K562 (cell line): ENCODE measurements around the gene SLFNL1. TPM values are rescaled to one million over a fixed set of nuclear protein-coding genes. Genes with fewer than 3 reads are reported as not detected.

Source experiments
- CHD2 ChIP-seq: IDR thresholded peaks from 2 replicates; pipeline ENCODE4 v1.6.1; 2011; ENCODE audit warnings: low read depth, low read length
- PCBP2 ChIP-seq: fragments of 200-400 bp; formaldehyde crosslinking; IDR thresholded peaks from 2 replicates; pipeline ENCODE4 v1.6.1; 2018; ENCODE audit warnings: low read length, low read depth, mild to moderate bottlenecking, moderate library complexity; ENCODE audit not compliant: poor library complexity, severe bottlenecking
- TAL1 ChIP-seq: fragments of 450-650 bp; IDR thresholded peaks from 2 replicates; pipeline ENCODE4 v1.6.1; 2016; ENCODE audit warnings: mild to moderate bottlenecking
- ZNF212 ChIP-seq: fragments of 450-650 bp; formaldehyde crosslinking; IDR thresholded peaks from 2 replicates; pipeline ENCODE4 v1.4.0; 2020; ENCODE audit warnings: mild to moderate bottlenecking
- ZNF354B ChIP-seq: fragments of 250-450 bp; sonication (Bioruptor Pico); IDR thresholded peaks from 2 replicates; pipeline ENCODE4 v1.4.0; 2020
- polyA plus RNA-seq, 8 experiments: library from polyadenylated mRNA; depleted of rRNA in 4 of 8; stranded (reverse) in 5 of 8; unstranded in 3 of 8; fragments of >200 nt; fragmentation: Nextera tagmentation in 2 of 8; fragmentation: Illumina TruSeq in 1 of 8; extraction: Ambion mirVana in 2 of 8; extraction: Trizol in 1 of 8; gene quantifications; 2 replicates each; pipeline versions ENCODE4 v1.2.1 to v1.2.3, GENCODE V29; 2011 to 2014; ENCODE audit warnings: inconsistent platforms in 1 of 8, missing spikeins in 1 of 8
- total RNA-seq, 7 experiments: library from RNA; depleted of rRNA in 6 of 7; stranded (reverse); fragments of >200 nt in 6 of 7; fragmentation: Illumina TruSeq in 2 of 7; extraction: Trizol in 2 of 7; gene quantifications; 2 replicates each; pipeline versions ENCODE4 v1.2.1 to v1.2.3, GENCODE V29; 2011 to 2021; ENCODE audit warnings: low replicate concordance in 1 of 7
- TF ChIP-seq, protein P1 (sequence below): sonication (generic); formaldehyde crosslinking; IDR thresholded peaks from 2 replicates; pipeline ENCODE4 v1.8.0; 2022; ENCODE audit warnings: mild to moderate bottlenecking, missing genetic modification reagents, borderline replicate concordance
- TF ChIP-seq, protein P2 (sequence below): fragments of 250-450 bp; sonication (Bioruptor Pico); IDR thresholded peaks from 2 replicates; pipeline ENCODE4 v1.8.0; 2022; ENCODE audit warnings: inconsistent platforms
- TF ChIP-seq, protein P3 (sequence below): fragments of 450-650 bp; formaldehyde crosslinking; IDR thresholded peaks from 2 replicates; pipeline ENCODE4 v1.4.0; 2020; ENCODE audit warnings: mild to moderate bottlenecking
- TF ChIP-seq, protein P4 (sequence below): fragments of 450-650 bp; formaldehyde crosslinking; IDR thresholded peaks from 2 replicates; pipeline ENCODE4 v1.4.0; 2020; ENCODE audit warnings: mild to moderate bottlenecking, moderate library complexity

SLFNL1 gene
- total and polyA plus RNA-seq, 9 of the 15 experiments (the other 6 are each of a cell fraction or from before 2014, with no cell fraction given): 0.05 to 0.14 (median 0.06) TPM; not detected in 5

DNA sequence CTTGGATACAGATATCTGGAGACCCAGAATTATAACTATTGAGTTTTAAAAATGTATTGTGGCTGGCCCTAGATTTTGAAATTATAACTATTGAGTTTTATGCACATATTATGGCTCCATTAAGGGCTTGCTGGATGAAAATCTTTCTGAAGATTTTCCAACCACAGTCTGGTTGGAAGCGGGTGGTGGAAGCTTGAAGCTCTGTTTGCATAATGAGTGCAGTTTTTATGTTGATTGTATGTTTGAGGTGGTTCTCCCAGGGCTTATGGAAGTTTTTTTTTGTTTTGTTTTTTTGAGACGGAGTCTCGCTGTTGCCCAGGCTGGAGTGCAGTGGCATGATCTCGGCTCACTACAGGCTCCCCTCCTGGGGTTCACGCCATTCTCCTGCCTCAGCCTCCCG is 52.1 kb downstream of the SLFNL1 start (continued):
- TF ChIP-seq, protein P1, sequence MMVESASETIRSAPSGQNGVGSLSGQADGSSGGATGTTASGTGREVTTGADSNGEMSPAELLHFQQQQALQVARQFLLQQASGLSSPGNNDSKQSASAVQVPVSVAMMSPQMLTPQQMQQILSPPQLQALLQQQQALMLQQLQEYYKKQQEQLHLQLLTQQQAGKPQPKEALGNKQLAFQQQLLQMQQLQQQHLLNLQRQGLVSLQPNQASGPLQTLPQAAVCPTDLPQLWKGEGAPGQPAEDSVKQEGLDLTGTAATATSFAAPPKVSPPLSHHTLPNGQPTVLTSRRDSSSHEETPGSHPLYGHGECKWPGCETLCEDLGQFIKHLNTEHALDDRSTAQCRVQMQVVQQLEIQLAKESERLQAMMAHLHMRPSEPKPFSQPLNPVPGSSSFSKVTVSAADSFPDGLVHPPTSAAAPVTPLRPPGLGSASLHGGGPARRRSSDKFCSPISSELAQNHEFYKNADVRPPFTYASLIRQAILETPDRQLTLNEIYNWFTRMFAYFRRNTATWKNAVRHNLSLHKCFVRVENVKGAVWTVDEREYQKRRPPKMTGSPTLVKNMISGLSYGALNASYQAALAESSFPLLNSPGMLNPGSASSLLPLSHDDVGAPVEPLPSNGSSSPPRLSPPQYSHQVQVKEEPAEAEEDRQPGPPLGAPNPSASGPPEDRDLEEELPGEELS (CRISPR knock-in tag): no peak
- TF ChIP-seq, protein P2, sequence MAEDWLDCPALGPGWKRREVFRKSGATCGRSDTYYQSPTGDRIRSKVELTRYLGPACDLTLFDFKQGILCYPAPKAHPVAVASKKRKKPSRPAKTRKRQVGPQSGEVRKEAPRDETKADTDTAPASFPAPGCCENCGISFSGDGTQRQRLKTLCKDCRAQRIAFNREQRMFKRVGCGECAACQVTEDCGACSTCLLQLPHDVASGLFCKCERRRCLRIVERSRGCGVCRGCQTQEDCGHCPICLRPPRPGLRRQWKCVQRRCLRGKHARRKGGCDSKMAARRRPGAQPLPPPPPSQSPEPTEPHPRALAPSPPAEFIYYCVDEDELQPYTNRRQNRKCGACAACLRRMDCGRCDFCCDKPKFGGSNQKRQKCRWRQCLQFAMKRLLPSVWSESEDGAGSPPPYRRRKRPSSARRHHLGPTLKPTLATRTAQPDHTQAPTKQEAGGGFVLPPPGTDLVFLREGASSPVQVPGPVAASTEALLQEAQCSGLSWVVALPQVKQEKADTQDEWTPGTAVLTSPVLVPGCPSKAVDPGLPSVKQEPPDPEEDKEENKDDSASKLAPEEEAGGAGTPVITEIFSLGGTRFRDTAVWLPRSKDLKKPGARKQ: no peak
- TF ChIP-seq, protein P3, sequence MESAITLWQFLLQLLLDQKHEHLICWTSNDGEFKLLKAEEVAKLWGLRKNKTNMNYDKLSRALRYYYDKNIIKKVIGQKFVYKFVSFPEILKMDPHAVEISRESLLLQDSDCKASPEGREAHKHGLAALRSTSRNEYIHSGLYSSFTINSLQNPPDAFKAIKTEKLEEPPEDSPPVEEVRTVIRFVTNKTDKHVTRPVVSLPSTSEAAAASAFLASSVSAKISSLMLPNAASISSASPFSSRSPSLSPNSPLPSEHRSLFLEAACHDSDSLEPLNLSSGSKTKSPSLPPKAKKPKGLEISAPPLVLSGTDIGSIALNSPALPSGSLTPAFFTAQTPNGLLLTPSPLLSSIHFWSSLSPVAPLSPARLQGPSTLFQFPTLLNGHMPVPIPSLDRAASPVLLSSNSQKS (CRISPR knock-in tag): no peak
- TF ChIP-seq ZNF354B (CRISPR knock-in tag) (no peak), TAL1 (no peak), ZNF212 (CRISPR knock-in tag) (no peak), CHD2 (no peak), PCBP2 (no peak)
- TF ChIP-seq, protein P4, sequence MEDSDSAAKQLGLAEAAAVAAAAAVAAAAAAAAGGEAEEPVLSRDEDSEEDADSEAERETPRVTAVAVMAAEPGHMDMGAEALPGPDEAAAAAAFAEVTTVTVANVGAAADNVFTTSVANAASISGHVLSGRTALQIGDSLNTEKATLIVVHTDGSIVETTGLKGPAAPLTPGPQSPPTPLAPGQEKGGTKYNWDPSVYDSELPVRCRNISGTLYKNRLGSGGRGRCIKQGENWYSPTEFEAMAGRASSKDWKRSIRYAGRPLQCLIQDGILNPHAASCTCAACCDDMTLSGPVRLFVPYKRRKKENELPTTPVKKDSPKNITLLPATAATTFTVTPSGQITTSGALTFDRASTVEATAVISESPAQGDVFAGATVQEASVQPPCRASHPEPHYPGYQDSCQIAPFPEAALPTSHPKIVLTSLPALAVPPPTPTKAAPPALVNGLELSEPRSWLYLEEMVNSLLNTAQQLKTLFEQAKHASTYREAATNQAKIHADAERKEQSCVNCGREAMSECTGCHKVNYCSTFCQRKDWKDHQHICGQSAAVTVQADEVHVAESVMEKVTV (CRISPR knock-in tag): no peak
